NCI-H82 treated with DMSO at 0.1 percent for 48 hours (cell line): ENCODE measurements around the gene NLK.

Experiments
- DNase-seq: peaks from one replicate; lab custom pipeline; 2025; ENCODE audit not compliant: unreplicated experiment; lab: John Stamatoyannopoulos, UW

Gene NLK

GRCh38 chr17:28110184-28110583 is 67.7 kb downstream of the NLK start:
- no peak for DNase-seq

- no peak for DNase-seq
Observed at GRCh38 chr17:28112181-28112580, 69.7 kb downstream of the NLK start.

- no peak for DNase-seq
Observed at GRCh38 chr17:28112606-28113005, 70.1 kb downstream of the NLK start.

DNA sequence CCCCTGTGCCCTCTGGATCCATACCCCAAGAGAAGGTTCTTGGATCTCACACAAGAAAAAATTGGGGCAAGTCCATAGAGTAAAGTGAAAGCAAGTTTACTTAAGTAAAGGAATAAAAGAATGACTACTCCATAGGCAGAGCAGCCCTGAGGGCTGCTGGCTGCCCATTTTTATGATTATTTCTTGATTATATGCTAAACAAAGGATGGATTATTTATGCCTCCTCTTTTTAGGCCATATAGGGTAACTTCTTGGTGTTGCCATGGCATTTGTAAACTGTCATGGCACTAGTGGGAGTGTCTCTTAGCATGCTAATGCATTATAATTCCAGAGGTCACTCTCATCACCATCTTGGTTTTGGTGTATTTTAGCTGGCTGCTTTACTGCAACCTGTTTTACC is 70.8 kb downstream of the NLK start:
- no peak for DNase-seq

- DNase-seq: no peak
Observed at GRCh38 chr17:28115046-28115445, 72.6 kb downstream of the NLK start.

DNA sequence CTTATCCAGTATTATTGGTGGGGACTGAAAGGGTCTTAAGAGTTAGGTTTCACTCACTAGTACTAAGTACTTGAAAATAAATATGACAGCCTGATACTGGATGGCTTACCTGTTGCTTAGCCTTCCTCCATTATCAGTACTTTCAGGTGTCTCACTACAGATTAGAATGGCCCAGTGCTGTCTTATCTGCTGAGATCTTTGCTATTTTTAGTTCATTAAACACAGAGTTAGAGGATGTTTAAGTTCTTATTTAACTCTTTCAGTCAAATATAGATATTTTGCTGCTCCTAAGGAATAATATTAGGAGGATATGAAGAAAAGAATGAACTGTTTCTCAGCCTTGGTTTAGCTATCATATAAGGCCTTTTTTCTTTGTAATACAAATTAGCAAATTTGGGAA is 74.8 kb downstream of the NLK start:
- DNase-seq: no peak

- no peak for DNase-seq
Observed at GRCh38 chr17:28118362-28118761, 75.9 kb downstream of the NLK start.

DNA sequence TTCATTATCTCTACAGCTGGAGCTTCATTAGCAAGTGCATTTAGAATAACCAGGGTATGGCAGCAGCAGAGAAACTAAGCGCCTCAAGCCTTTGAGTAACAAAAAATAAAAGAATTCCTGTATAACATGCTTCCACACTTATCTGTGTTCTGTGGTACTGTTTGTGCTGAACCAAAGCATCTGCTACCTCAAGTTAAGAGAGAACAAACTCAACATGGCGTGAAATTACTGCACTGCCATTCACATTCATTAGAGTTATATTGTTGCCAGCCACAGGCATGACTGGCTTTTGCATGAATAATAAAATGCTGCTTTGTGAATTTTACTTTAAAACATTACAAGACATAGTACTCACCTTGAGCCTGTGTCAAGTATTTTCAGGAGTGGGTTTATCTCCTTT is 76.6 kb downstream of the NLK start:
- DNase-seq: no peak

GRCh38 chr17:28119560-28119959 is 77.1 kb downstream of the NLK start:
- DNase-seq: no peak

DNA sequence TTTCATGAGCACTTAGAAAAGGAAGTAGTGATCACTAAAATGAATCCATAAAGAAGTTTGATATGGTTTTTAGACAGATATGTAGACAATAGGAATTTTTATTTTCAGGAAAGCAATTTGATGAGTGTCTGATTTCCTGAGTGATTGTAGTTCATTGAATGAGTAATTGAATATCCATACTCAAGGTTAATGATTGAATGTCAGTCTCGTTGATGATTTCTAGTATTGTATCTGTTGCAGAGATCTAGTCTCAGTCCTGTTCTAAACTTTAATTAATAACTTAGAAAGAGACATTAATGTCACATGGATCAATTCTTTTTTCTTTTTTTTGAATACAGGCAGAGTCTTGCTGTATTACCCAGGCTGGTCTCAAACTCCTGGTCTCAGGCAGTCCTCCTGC is 78.3 kb downstream of the NLK start:
- DNase-seq: no peak

DNA sequence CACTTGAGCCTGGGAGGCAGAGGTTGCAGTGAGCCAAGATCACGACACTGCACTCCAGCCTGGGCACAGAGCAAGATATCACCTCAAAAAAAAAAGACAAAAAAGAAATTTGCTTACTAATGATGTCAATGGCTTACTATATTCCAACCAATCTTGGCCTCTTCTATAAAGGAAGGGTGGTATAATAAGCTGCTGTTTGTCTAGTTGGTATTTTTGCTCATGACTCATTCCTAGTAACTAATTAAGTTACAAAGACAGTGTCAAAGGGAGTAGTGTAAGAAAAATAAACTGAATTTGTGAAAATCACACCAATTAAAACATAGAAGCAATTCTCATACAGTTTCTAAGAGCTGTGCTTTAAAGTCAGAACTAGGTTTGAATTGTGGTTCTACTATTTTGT is 82.5 kb downstream of the NLK start:
- no peak for DNase-seq

DNA sequence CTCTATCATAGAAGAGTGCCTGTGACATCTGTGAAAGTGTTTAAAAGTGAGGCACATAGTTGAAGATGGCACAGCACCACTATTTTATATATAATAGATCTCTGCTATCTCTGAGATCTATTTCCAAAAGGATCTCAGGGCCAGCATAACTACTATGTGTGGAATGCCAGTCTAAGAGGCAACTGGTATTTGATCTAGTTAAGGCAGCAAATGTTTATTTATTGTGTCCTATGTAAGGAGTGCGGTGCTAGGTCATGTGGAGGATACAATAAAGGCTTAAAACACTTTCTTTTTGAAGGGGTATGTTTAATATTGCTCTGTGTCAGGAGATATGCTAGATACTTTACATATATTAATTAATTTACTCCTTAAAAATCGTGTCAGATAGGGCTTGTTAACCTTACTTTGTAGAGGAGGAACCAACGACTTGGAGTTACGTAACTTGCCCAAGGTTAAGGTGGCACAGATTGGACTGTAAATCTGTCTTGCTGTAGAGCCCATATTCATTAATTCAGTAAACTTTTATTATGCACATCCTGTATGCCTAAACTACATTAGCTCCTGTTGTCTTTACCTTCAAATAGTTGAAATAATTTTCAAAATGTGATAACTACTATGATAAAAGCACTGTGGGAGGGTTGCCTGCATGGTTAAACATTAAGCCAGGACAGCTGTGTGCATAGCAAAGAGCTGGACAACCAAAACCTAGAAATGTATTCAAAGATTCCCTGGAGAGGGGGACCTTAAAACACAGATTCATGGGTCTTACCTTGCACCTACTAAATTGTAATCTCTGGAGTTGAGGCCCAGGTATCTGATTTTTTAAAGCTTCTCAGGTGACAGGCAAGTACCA is 83.3 kb downstream of the NLK start:
- no peak for DNase-seq

DNA sequence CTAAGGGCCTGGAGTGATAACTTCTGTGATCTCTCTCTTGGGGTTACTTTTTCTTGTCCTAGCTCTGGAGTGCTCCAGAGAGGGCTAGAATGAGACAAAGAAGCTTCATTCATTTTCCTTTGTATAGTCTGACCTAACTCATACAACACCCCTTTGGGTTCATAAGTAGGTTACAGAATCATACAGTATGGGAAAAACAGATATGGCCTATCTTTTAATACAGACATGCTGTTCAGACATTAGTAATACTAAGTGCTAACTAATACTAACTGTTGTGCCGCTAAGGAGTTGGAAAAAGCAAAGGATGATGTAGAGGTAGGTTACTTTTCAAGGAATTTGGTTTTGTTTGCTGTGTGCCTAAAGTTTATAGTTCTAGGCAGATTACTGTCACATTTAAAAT is 84.7 kb downstream of the NLK start:
- DNase-seq: no peak

- DNase-seq: no peak
Observed at GRCh38 chr17:28128779-28129178, 86.3 kb downstream of the NLK start.

DNA sequence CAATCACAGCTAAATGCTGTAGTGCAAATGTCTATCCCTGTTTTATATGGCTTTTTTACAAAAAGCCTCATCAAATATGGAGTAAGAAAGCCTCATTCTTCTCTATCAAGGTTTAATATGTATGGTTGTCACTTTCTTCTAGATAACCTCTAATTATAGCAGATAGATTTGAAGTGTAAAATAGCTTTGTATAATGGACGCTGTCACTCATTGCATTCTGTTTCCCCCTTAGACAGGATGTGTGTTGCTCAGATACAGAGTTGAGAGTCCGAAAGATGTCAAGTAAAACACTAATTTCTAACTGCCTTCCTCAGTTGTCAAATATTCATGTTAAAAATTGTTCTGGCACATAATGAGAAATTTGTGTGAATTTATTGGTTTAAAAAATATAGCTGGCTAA is 88.0 kb downstream of the NLK start:
- no peak for DNase-seq

- no peak for DNase-seq
Observed at GRCh38 chr17:28131599-28131998, 89.1 kb downstream of the NLK start.

- DNase-seq: no peak
Observed at GRCh38 chr17:28133562-28133970, 91.1 kb downstream of the NLK start.

DNA sequence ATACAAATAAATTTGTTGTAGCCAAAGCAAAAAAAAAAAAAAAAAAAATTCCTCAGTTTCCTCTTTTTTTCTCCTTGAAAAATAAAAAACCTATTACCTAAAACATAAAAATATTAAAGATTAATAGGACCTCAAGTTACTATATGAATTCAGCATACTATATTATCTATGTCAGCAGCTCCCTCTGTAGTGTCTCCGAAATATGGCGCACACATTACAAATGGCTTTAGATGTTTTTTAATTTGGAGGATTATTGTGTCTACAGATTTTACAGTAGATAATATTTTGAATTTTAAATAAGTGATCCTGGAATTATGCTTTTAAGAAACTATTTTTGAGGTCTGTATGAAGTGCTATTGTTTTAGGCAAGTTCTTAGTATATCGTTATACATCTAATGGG is 94.4 kb downstream of the NLK start:
- DNase-seq: no peak

GRCh38 chr17:28139822-28140221 is 97.3 kb downstream of the NLK start:
- DNase-seq: no peak

- no peak for DNase-seq
Observed at GRCh38 chr17:28141313-28141712, 98.8 kb downstream of the NLK start.

- no peak for DNase-seq
Observed at GRCh38 chr17:28141773-28142172, 99.3 kb downstream of the NLK start.

- no peak for DNase-seq
Observed at GRCh38 chr17:28142305-28142704, 99.8 kb downstream of the NLK start.

DNA sequence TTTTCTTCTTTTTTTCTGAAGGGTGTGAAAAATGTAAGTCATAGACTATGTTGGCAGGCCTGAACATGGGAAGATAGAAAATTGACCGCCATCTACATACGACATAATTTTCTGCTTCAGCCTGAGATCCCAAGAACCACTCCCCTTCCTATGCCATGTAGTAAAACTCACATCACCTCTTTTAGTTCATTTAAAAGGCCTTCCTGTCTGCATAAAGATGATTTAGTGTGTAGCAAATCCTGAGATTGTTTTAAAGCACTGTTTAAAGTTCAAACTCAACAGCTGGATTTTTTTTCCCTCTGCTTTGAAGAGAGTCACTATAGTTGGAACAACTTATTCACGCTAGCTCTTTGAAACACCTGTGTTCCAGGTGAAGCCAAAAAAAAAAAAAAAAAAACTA is 101.5 kb downstream of the NLK start:
- DNase-seq: no peak
